HEK293 (cell line): ENCODE data around the gene PCSK5.

Experiments
- BCL11B ChIP-seq: fragments of 450-650 bp; formaldehyde crosslinking; IDR thresholded peaks from 2 replicates; pipeline ENCODE4 v1.5.1; 2016; ENCODE audit warnings: low read depth, missing biosample characterization, missing genetic modification characterization
- HOXC10 ChIP-seq: sonication (generic); formaldehyde crosslinking; IDR thresholded peaks from 2 replicates; pipeline ENCODE4 v1.8.1; 2023; ENCODE audit warnings: mild to moderate bottlenecking, missing genetic modification reagents
- SALL2 ChIP-seq: fragments of 450-650 bp; formaldehyde crosslinking; IDR thresholded peaks from 2 replicates; pipeline ENCODE4 v1.5.0; 2017; ENCODE audit warnings: missing biosample characterization, mild to moderate bottlenecking, missing genetic modification characterization, borderline replicate concordance
- TCF7L2 ChIP-seq: IDR thresholded peaks from 2 replicates; pipeline ENCODE4 v1.6.1; 2011; ENCODE audit warnings: low read depth, mild to moderate bottlenecking, inconsistent platforms, low read length, moderate library complexity, borderline replicate concordance
- ZFP69B ChIP-seq: fragments of 450-650 bp; formaldehyde crosslinking; IDR thresholded peaks from 2 replicates; pipeline ENCODE4 v1.5.1; 2016; ENCODE audit warnings: missing biosample characterization, missing genetic modification characterization
- ZNF112 ChIP-seq: fragments of 450-650 bp; formaldehyde crosslinking; IDR thresholded peaks from 2 replicates; pipeline ENCODE4 v1.5.0; 2017; ENCODE audit warnings: missing biosample characterization, missing genetic modification characterization
- ZNF146 ChIP-seq: fragments of 450-650 bp; formaldehyde crosslinking; IDR thresholded peaks from 2 replicates; pipeline ENCODE4 v1.5.1; 2016; ENCODE audit warnings: missing biosample characterization, missing genetic modification characterization
- ZNF155 ChIP-seq: fragments of 450-650 bp; formaldehyde crosslinking; IDR thresholded peaks from 2 replicates; pipeline ENCODE4 v1.5.1; 2016; ENCODE audit warnings: missing biosample characterization, missing genetic modification characterization
- ZNF211 ChIP-seq: fragments of 450-650 bp; formaldehyde crosslinking; IDR thresholded peaks from 2 replicates; pipeline ENCODE4 v1.5.1; 2016; ENCODE audit warnings: low read depth, missing biosample characterization, missing genetic modification characterization
- ZNF214 ChIP-seq: fragments of 450-650 bp; formaldehyde crosslinking; IDR thresholded peaks from 2 replicates; pipeline ENCODE4 v1.5.1; 2017; ENCODE audit warnings: missing biosample characterization, mild to moderate bottlenecking, missing genetic modification characterization, borderline replicate concordance
- ZNF223 ChIP-seq: fragments of 450-650 bp; formaldehyde crosslinking; IDR thresholded peaks from 2 replicates; pipeline ENCODE4 v1.5.1; 2016; ENCODE audit warnings: missing biosample characterization, missing genetic modification characterization
- ZNF324 ChIP-seq: fragments of 450-650 bp; formaldehyde crosslinking; IDR thresholded peaks from 2 replicates; pipeline ENCODE4 v1.5.1; 2016; ENCODE audit warnings: missing biosample characterization, missing genetic modification characterization
- ZNF341 ChIP-seq: fragments of 450-650 bp; formaldehyde crosslinking; IDR thresholded peaks from 2 replicates; pipeline ENCODE4; 2016; ENCODE audit warnings: low read depth, missing biosample characterization, missing genetic modification characterization
- ZNF366 ChIP-seq: fragments of 450-650 bp; formaldehyde crosslinking; conservative IDR thresholded peaks from 2 replicates; pipeline ENCODE4 v1.5.1; 2016; ENCODE audit warnings: missing biosample characterization, missing genetic modification characterization
- ZNF501 ChIP-seq: fragments of 450-650 bp; formaldehyde crosslinking; IDR thresholded peaks from 2 replicates; pipeline ENCODE4 v1.5.1; 2016; ENCODE audit warnings: missing biosample characterization, missing genetic modification characterization
- ZNF514 ChIP-seq: fragments of 450-650 bp; formaldehyde crosslinking; IDR thresholded peaks from 2 replicates; pipeline ENCODE4 v1.5.1; 2016; ENCODE audit warnings: missing biosample characterization, missing genetic modification characterization
- ZNF529 ChIP-seq: fragments of 450-650 bp; formaldehyde crosslinking; IDR thresholded peaks from 2 replicates; pipeline ENCODE4 v1.5.1; 2017; ENCODE audit warnings: missing genetic modification characterization, missing biosample characterization; ENCODE audit not compliant: insufficient replicate concordance
- ZNF530 ChIP-seq: fragments of 450-650 bp; formaldehyde crosslinking; IDR thresholded peaks from 2 replicates; pipeline ENCODE4 v1.5.1; 2016; ENCODE audit warnings: low read depth, missing biosample characterization, missing genetic modification characterization
- ZNF549 ChIP-seq: fragments of 450-650 bp; IDR thresholded peaks from 2 replicates; pipeline ENCODE4 v1.5.1; 2018; ENCODE audit warnings: missing biosample characterization, missing genetic modification characterization, mild to moderate bottlenecking, inconsistent platforms, moderate library complexity
- ZNF558 ChIP-seq: fragments of 450-650 bp; formaldehyde crosslinking; IDR thresholded peaks from 2 replicates; pipeline ENCODE4 v1.5.1; 2016; ENCODE audit warnings: missing biosample characterization, missing genetic modification characterization
- ZNF560 ChIP-seq: fragments of 450-650 bp; formaldehyde crosslinking; IDR thresholded peaks from 2 replicates; pipeline ENCODE4 v1.5.1; 2017; ENCODE audit warnings: missing biosample characterization, missing genetic modification characterization, borderline replicate concordance
- ZNF600 ChIP-seq: fragments of 450-650 bp; formaldehyde crosslinking; IDR thresholded peaks from 2 replicates; pipeline ENCODE4 v1.5.1; 2016; ENCODE audit warnings: missing biosample characterization, missing genetic modification characterization
- ZNF747 ChIP-seq: fragments of 450-650 bp; formaldehyde crosslinking; IDR thresholded peaks from 2 replicates; pipeline ENCODE4 v1.5.1; 2016; ENCODE audit warnings: missing biosample characterization, missing genetic modification characterization
- ZNF843 ChIP-seq: fragments of 450-650 bp; formaldehyde crosslinking; IDR thresholded peaks from 2 replicates; pipeline ENCODE4 v1.5.1; 2016; ENCODE audit warnings: missing biosample characterization, missing genetic modification characterization
- TF ChIP-seq, protein P1 (sequence below): fragments of 450-650 bp; IDR thresholded peaks from 2 replicates; pipeline ENCODE4 v1.5.1; 2018; ENCODE audit warnings: missing biosample characterization, missing genetic modification characterization
- TF ChIP-seq, protein P2 (sequence below): fragments of 450-650 bp; formaldehyde crosslinking; IDR thresholded peaks from 2 replicates; pipeline ENCODE4 v1.5.1; 2016; ENCODE audit warnings: missing biosample characterization, missing genetic modification characterization
- TF ChIP-seq, protein P3 (sequence below): fragments of 450-650 bp; formaldehyde crosslinking; IDR thresholded peaks from 2 replicates; pipeline ENCODE4 v1.5.1; 2016; ENCODE audit warnings: missing biosample characterization, missing genetic modification characterization
- TF ChIP-seq, protein P4 (sequence below): fragments of 450-650 bp; formaldehyde crosslinking; IDR thresholded peaks from 2 replicates; pipeline ENCODE4 v1.5.1; 2016; ENCODE audit warnings: missing biosample characterization, missing genetic modification characterization
- TF ChIP-seq, protein P5 (sequence below): fragments of 450-650 bp; formaldehyde crosslinking; IDR thresholded peaks from 2 replicates; pipeline ENCODE4 v1.5.1; 2016; ENCODE audit warnings: missing biosample characterization, missing genetic modification characterization
- TF ChIP-seq, protein P6 (sequence below): fragments of 450-650 bp; formaldehyde crosslinking; IDR thresholded peaks from 2 replicates; pipeline ENCODE4 v1.5.1; 2016; ENCODE audit warnings: missing biosample characterization, missing genetic modification characterization, borderline replicate concordance
- TF ChIP-seq, protein P7 (sequence below): fragments of 450-650 bp; IDR thresholded peaks from 2 replicates; pipeline ENCODE4 v1.5.1; 2018; ENCODE audit warnings: missing biosample characterization, mild to moderate bottlenecking, missing genetic modification characterization

Gene PCSK5

DNA sequence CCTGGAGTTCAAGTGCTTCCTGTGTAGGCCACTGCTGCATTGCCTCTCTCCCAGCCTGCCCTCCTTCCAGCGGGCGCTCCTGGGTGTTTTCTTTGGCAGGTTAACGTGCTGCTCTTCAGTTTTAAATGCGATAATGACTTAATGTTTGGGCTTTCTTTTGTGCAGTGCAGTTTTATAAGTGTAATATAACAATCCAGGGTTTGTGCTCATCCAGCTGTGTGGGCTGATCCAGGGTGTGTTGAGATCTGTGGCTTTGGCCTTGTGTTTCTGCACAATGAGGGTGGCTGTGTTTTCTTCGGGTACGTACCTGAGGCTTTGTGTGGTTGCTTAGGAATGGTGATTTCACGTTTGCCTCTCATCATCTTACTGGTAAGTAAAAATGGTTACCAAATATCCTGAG is 50.6 kb downstream of the PCSK5 start (continued):
- TF ChIP-seq, protein P1, sequence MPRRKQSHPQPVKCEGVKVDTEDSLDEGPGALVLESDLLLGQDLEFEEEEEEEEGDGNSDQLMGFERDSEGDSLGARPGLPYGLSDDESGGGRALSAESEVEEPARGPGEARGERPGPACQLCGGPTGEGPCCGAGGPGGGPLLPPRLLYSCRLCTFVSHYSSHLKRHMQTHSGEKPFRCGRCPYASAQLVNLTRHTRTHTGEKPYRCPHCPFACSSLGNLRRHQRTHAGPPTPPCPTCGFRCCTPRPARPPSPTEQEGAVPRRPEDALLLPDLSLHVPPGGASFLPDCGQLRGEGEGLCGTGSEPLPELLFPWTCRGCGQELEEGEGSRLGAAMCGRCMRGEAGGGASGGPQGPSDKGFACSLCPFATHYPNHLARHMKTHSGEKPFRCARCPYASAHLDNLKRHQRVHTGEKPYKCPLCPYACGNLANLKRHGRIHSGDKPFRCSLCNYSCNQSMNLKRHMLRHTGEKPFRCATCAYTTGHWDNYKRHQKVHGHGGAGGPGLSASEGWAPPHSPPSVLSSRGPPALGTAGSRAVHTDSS: no peak
- TF ChIP-seq BCL11B (tag by site-specific recombination): peak; percentile 74; the same call in 1 of the 2 replicates
- TF ChIP-seq, protein P2, sequence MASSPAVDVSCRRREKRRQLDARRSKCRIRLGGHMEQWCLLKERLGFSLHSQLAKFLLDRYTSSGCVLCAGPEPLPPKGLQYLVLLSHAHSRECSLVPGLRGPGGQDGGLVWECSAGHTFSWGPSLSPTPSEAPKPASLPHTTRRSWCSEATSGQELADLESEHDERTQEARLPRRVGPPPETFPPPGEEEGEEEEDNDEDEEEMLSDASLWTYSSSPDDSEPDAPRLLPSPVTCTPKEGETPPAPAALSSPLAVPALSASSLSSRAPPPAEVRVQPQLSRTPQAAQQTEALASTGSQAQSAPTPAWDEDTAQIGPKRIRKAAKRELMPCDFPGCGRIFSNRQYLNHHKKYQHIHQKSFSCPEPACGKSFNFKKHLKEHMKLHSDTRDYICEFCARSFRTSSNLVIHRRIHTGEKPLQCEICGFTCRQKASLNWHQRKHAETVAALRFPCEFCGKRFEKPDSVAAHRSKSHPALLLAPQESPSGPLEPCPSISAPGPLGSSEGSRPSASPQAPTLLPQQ (tag by site-specific recombination): no peak
- no peak for TF ChIP-seq ZNF529 (tag by site-specific recombination)
- no peak for TF ChIP-seq ZNF549 (tag by site-specific recombination)
- TF ChIP-seq, protein P3, sequence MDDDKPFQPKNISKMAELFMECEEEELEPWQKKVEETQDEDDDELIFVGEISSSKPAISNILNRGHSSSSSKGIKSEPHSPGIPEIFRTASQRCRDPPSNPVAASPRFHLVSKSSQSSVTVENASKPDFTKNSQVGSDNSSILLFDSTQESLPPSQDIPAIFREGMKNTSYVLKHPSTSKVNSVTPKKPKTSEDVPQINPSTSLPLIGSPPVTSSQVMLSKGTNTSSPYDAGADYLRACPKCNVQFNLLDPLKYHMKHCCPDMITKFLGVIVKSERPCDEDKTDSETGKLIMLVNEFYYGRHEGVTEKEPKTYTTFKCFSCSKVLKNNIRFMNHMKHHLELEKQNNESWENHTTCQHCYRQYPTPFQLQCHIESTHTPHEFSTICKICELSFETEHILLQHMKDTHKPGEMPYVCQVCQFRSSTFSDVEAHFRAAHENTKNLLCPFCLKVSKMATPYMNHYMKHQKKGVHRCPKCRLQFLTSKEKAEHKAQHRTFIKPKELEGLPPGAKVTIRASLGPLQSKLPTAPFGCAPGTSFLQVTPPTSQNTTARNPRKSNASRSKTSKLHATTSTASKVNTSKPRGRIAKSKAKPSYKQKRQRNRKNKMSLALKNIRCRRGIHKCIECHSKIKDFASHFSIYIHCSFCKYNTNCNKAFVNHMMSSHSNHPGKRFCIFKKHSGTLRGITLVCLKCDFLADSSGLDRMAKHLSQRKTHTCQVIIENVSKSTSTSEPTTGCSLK (tag by site-specific recombination): no peak
- TF ChIP-seq ZNF558 (tag by site-specific recombination): no peak
- no peak for TF ChIP-seq ZNF211
- TF ChIP-seq ZFP69B (tag by site-specific recombination): no peak
- TF ChIP-seq ZNF747: no peak
- TF ChIP-seq HOXC10 (CRISPR knock-in tag): no peak
- TF ChIP-seq ZNF530 (tag by site-specific recombination): no peak
- TF ChIP-seq ZNF112 (tag by site-specific recombination): no peak
- no peak for TF ChIP-seq ZNF155 (tag by site-specific recombination)
- no peak for TF ChIP-seq ZNF560 (tag by site-specific recombination)
- no peak for TF ChIP-seq ZNF223 (tag by site-specific recombination)
- TF ChIP-seq ZNF600: peak; percentile 57; the same call in 1 of the 2 replicates
- TF ChIP-seq ZNF341 (tag by site-specific recombination): peak; percentile 44; the same call in 1 of the 2 replicates
- 0 out of 2 replicates have a peak, but pooled peaks have one; percentile 47 for TF ChIP-seq ZNF324 (tag by site-specific recombination)
- no peak for TF ChIP-seq TCF7L2
- TF ChIP-seq ZNF366 (tag by site-specific recombination): no peak
- no peak for TF ChIP-seq ZNF146 (tag by site-specific recombination)
- no peak for TF ChIP-seq SALL2 (tag by site-specific recombination)
- TF ChIP-seq, protein P4, sequence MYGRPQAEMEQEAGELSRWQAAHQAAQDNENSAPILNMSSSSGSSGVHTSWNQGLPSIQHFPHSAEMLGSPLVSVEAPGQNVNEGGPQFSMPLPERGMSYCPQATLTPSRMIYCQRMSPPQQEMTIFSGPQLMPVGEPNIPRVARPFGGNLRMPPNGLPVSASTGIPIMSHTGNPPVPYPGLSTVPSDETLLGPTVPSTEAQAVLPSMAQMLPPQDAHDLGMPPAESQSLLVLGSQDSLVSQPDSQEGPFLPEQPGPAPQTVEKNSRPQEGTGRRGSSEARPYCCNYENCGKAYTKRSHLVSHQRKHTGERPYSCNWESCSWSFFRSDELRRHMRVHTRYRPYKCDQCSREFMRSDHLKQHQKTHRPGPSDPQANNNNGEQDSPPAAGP (tag by site-specific recombination): peak; percentile 56; the same call in 1 of the 2 replicates
- TF ChIP-seq, protein P5, sequence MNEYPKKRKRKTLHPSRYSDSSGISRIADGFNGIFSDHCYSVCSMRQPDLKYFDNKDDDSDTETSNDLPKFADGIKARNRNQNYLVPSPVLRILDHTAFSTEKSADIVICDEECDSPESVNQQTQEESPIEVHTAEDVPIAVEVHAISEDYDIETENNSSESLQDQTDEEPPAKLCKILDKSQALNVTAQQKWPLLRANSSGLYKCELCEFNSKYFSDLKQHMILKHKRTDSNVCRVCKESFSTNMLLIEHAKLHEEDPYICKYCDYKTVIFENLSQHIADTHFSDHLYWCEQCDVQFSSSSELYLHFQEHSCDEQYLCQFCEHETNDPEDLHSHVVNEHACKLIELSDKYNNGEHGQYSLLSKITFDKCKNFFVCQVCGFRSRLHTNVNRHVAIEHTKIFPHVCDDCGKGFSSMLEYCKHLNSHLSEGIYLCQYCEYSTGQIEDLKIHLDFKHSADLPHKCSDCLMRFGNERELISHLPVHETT (tag by site-specific recombination): no peak
- TF ChIP-seq, protein P6, sequence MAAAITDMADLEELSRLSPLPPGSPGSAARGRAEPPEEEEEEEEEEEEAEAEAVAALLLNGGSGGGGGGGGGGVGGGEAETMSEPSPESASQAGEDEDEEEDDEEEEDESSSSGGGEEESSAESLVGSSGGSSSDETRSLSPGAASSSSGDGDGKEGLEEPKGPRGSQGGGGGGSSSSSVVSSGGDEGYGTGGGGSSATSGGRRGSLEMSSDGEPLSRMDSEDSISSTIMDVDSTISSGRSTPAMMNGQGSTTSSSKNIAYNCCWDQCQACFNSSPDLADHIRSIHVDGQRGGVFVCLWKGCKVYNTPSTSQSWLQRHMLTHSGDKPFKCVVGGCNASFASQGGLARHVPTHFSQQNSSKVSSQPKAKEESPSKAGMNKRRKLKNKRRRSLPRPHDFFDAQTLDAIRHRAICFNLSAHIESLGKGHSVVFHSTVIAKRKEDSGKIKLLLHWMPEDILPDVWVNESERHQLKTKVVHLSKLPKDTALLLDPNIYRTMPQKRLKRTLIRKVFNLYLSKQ (tag by site-specific recombination): no peak
- no peak for TF ChIP-seq ZNF514 (tag by site-specific recombination)
- peak; percentile 98 for TF ChIP-seq ZNF843 (tag by site-specific recombination)
- TF ChIP-seq, protein P7, sequence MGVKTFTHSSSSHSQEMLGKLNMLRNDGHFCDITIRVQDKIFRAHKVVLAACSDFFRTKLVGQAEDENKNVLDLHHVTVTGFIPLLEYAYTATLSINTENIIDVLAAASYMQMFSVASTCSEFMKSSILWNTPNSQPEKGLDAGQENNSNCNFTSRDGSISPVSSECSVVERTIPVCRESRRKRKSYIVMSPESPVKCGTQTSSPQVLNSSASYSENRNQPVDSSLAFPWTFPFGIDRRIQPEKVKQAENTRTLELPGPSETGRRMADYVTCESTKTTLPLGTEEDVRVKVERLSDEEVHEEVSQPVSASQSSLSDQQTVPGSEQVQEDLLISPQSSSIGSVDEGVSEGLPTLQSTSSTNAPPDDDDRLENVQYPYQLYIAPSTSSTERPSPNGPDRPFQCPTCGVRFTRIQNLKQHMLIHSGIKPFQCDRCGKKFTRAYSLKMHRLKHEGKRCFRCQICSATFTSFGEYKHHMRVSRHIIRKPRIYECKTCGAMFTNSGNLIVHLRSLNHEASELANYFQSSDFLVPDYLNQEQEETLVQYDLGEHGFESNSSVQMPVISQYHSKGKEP (tag by site-specific recombination): peak; percentile 92
- no peak for TF ChIP-seq ZNF501 (tag by site-specific recombination)
- no peak for TF ChIP-seq ZNF214 (tag by site-specific recombination)
